ENCODE data around the gene GALK1.
"Not testable (repeated sequence)": the region's sequence is repeated elsewhere in the genome, so short reads cannot be mapped to it uniquely, and the experiment has no call there.

Gene GALK1

GRCh38 chr17:75783803-75784472 is 18.9 kb upstream of the GALK1 start:
- DNase-seq: no peak

DNA sequence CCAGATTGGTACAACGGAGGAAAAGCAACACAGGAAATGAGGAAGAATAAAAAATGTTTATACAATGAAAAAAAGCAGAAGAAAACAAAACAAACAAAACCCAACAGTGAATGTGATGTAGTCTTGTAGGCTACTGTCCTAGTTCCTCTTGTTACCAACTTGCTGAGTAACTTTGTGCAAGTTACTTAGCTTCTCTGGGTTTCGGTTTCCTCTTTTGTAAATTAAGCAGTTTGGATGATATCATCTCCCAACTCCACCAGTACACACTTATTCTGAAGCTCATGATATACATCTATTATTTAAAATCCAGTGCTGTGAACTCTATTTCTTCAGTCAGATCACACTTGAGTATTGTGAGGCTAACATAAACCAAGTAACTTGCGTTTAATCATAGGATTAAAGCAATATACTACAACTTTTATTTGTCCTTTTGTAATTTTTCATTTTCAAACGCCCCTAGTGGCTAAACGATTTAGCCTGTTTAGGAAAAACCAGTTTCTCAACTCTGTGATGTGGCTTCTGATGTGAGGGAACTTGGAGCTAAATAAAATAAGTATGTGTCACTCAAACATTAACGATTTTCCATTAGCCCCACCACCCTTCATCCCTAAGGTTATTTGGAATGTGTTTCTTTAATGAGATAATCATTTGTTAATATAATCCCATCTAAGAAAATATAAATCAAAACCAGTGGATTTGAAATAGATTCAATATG is 18.2 kb upstream of the GALK1 start:
- no peak for DNase-seq

GRCh38 chr17:75779987-75780889 is 15.2 kb upstream of the GALK1 start:
- no peak for DNase-seq

GRCh38 chr17:75779250-75779986 is 14.4 kb upstream of the GALK1 start:
- DNase-seq: peak; percentile 99

GRCh38 chr17:75778861-75779249 is 13.9 kb upstream of the GALK1 start:
- DNase-seq: no peak

GRCh38 chr17:75778066-75778860 is 13.3 kb upstream of the GALK1 start:
- not testable (repeated sequence) for DNase-seq

- DNase-seq: no peak
Observed at GRCh38 chr17:75777296-75777922, 12.4 kb upstream of the GALK1 start.

- DNase-seq: no peak
Observed at GRCh38 chr17:75776386-75777295, 11.6 kb upstream of the GALK1 start.

GRCh38 chr17:75774991-75775668 is 10.1 kb upstream of the GALK1 start:
- DNase-seq: peak; percentile 62

- no peak for DNase-seq
Observed at GRCh38 chr17:75774471-75774990, 9.5 kb upstream of the GALK1 start.

DNA sequence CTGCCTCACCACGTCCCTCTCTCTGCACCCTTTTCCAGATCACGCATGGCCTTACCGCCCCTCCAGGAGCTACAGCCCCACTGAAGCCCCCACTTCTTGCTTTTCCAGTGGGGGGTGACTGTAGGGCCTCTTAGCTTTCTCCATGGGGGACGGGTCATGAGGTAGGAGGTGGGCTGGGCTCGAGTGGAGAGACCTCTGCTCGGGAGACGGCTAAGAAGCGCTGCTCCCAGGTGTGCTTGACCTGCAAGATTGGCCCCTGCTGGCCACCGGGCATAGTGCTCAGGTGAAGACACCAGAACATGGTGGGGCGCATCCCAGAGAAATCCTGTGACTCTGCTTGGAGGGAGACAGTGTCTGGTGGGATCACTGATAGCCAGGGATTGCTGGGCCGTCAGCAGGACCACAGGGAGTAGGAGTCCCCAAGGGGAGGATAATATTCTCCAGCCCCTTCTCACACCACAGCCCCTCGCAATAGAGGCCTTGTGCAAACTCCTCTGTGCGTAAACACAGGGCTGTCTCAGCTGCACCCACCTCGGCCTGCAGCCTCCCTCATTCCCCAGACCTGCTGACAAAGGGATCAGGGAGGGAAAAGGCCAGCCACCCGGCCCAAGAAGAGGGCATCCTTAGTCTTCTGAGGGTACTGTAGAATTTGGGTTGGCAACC is 8.9 kb upstream of the GALK1 start:
- no peak for DNase-seq

DNA sequence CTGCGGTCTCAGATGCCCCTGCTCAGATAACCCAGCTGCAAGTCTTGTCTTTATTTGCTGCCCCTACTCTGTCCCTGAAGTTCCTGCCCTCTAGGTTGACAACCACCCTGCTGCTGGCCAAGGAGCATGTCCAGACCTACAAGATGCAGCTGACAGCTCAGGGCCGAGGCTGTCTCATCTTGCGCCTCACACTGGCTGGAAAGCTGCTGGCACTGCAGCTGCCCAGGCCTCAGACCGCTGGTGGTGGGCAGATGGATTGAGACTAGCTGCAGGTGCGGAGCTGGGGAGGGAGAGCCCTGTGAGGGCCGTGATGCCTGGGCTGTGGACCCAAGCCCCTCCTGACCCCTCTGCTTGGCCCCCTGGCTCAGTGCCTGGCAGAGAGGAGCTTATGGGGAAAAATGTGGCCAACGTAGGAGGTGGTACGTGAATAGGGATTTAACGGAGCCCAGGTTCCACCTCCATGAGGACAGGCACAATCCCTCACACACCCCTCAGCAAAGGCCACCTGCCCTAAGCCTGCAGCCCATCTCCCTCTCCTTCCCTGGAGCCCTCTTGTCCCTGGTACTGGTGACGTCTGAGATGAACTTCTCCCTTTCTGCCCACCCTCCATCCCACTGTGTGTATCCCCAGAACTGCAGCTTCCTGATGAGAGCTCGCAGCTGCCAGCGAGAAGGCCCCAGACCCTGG is 8.3 kb upstream of the GALK1 start:
- DNase-seq: peak; percentile 57

GRCh38 chr17:75771334-75772281 is 6.6 kb upstream of the GALK1 start:
- DNase-seq: no peak

GRCh38 chr17:75769536-75769935 is 4.5 kb upstream of the GALK1 start:
- no peak for DNase-seq

DNA sequence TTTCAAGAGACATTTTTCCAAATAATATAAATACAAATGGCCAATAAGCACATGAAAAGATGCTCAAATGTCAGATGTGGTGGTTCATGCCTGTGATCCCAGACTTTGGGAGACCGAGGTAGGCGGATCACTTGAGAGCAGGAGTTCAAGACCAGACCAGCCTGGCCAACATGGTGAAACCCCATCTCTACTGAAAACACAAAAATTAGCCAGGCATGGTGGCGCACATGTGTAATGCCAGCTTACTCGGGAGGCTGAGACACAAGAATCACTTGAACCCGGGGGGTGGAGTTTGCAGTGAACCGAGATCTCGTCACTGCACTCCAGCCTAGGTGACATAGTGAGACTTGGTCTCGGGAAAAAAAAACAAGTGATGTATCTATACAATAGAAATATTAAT is 2.9 kb upstream of the GALK1 start:
- DNase-seq: no peak

- no peak for DNase-seq
Observed at GRCh38 chr17:75765981-75766380, 989 bp upstream of the GALK1 start.

- no peak for DNase-seq
Observed at GRCh38 chr17:75764417-75764710, 628 bp downstream of the GALK1 start.

Data from right hindlimb (tissue), 1 donor.